ENCODE data around the gene LMO1. TPM values are rescaled to one million over a fixed set of nuclear protein-coding genes. Genes with fewer than 3 reads are reported as not detected.

LMO1 gene
- total and polyA plus RNA-seq, 9 of the 15 experiments (the other 6 are each of a cell fraction or from before 2014, with no cell fraction given) = not detected

DNA sequence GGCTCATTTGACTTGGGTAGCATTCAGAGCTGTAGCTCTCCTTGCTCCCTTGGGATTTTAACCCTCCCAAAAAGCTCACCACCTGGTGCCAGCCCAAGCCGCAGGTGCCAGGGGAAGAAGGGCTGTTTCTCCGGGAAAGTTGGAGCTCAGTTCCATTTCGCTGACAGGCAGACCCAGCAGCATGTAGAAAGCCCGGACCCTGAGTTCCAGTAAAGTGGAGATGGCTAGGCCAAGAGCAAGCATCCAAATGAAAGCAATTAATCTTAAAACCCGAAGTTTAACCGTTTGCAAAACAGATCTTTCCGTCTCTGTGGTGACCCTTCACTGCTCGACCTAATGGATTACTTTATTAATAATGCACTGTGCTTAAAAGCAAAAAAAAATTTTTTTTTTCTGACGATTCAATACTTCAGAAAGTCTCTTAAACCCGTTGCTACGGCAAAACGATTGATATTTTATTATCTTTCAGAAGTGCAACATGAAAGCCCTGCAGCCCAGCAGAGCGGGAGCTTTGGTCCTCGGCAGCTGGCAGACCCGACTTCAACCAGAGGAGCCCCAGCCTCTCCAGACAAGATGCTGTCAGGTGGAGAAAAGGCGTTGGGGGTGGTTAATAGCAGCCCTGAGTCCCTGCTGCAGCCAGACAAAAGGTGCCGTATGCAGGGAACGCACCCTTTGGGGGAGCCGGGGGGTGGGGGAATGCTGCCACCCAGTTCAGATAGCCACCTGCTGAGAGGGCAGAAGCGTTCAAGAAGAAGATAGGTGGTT, 3.3 kb downstream of the LMO1 start (continued):
- TF ChIP-seq ZNF212 (CRISPR knock-in tag; IDR thresholded peaks at IDR 0.05) (no peak), DIDO1 (tag; IDR thresholded peaks at IDR 0.05; ENCODE audit: low read depth) (no peak)
- TF ChIP-seq, protein P1, sequence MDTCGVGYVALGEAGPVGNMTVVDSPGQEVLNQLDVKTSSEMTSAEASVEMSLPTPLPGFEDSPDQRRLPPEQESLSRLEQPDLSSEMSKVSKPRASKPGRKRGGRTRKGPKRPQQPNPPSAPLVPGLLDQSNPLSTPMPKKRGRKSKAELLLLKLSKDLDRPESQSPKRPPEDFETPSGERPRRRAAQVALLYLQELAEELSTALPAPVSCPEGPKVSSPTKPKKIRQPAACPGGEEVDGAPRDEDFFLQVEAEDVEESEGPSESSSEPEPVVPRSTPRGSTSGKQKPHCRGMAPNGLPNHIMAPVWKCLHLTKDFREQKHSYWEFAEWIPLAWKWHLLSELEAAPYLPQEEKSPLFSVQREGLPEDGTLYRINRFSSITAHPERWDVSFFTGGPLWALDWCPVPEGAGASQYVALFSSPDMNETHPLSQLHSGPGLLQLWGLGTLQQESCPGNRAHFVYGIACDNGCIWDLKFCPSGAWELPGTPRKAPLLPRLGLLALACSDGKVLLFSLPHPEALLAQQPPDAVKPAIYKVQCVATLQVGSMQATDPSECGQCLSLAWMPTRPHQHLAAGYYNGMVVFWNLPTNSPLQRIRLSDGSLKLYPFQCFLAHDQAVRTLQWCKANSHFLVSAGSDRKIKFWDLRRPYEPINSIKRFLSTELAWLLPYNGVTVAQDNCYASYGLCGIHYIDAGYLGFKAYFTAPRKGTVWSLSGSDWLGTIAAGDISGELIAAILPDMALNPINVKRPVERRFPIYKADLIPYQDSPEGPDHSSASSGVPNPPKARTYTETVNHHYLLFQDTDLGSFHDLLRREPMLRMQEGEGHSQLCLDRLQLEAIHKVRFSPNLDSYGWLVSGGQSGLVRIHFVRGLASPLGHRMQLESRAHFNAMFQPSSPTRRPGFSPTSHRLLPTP (IDR thresholded peaks at IDR 0.05; ENCODE audit: borderline replicate concordance, extremely low read depth, insufficient read length) = no peak
- TF ChIP-seq, protein P2, sequence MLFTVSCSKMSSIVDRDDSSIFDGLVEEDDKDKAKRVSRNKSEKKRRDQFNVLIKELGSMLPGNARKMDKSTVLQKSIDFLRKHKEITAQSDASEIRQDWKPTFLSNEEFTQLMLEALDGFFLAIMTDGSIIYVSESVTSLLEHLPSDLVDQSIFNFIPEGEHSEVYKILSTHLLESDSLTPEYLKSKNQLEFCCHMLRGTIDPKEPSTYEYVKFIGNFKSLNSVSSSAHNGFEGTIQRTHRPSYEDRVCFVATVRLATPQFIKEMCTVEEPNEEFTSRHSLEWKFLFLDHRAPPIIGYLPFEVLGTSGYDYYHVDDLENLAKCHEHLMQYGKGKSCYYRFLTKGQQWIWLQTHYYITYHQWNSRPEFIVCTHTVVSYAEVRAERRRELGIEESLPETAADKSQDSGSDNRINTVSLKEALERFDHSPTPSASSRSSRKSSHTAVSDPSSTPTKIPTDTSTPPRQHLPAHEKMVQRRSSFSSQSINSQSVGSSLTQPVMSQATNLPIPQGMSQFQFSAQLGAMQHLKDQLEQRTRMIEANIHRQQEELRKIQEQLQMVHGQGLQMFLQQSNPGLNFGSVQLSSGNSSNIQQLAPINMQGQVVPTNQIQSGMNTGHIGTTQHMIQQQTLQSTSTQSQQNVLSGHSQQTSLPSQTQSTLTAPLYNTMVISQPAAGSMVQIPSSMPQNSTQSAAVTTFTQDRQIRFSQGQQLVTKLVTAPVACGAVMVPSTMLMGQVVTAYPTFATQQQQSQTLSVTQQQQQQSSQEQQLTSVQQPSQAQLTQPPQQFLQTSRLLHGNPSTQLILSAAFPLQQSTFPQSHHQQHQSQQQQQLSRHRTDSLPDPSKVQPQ (CRISPR knock-in tag; IDR thresholded peaks at IDR 0.05; ENCODE audit: borderline replicate concordance) = no peak
